GM21825 (cell line): ENCODE data around the gene PBOV1.

Source experiments
- ATAC-seq: cut with Tn5 transposase; IDR thresholded peaks from one replicate; pipeline ENCODE4 v1.9.1; 2021; ENCODE audit warnings: mild to moderate bottlenecking, moderate library complexity; ENCODE audit not compliant: unreplicated experiment

PBOV1 gene

DNA sequence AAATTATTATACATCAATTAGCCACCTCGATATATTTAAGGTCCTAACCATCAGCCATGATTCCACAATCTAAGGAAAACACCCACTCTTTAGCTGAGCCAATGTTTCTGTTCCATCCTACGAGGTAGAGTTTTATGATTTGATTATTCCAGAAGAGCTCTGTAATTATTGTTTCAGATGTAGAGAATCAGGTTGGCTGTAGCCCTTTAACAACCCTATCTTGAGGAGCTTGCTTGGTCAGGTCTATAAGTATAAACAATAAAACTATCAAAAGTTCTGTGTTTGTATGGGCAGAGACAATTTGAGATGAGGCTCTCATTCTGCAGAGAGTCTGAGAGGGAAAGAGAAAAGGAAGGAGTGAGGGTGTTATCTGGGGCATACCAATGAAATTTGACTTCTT, at the start of gene PBOV1:
TSS of gene PBOV1 (minus strand) at position 43 of the 400 bp plus-strand sequence. CDS start 96 bp downstream, outside the sequence.
- ATAC-seq, result no peak

DNA sequence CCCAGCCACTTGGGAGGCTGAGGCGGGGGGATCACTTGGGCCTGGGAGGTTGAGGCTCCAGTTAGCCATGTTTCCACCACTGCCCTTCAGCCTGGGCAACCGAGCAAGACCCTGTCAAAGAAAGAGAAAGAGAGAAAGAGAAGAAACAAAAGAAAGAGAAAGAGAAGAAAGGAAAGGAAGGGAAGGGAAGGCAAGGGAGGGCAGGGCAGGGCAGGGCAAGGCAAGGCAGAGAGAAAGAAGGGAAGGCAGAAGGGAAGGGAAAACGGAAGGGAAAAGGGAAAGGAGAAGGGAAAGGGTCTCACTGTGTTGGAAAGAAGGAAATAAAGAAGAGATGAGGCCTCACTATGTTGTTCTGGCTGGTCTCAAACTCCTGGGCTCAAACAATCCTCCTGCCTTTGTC, 47.8 kb upstream of the PBOV1 start:
- no peak for ATAC-seq

DNA sequence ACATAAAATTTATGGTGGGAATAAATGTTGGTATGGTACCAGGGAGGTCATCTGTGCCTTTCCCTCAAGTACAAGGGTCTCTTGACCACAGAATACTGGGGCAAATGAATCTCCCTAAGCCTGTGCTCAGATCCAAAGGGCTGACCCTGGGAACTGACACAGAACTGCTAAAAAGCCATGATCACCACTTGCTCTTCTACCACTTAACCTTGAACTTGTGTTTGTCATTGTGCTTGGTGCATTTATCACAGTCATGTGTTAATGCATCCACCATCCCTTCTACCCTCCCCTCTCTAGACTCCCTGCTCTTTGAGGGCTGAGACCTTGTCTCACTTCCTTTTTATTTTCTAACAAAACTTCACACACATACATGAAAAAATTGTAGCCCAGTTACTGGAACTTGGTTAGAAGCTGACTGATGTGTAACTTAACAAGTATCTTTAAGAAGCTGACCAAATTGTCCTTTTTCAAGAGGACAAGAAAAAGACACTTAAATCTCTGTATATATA, 46.1 kb upstream of the PBOV1 start:
- ATAC-seq, result no peak

DNA sequence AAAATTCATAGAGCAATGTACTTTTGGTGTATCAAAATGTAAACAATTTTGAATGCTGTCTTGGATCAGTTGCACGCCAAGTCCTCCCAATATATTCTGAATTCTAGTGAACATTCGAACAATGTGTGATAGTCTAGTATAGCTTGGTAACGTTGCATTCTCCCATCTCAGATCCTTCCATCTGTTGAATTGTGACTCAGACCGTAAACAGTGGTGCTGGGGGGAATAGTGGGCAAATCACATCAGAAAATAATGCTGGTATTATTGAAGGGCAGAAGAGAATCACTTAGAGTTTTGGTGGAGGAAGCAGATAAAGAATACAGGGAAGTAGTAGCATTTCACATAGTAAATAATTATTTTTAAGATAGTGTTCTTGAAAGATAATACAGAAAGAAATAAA, 45.7 kb upstream of the PBOV1 start:
- ATAC-seq, result no peak

DNA sequence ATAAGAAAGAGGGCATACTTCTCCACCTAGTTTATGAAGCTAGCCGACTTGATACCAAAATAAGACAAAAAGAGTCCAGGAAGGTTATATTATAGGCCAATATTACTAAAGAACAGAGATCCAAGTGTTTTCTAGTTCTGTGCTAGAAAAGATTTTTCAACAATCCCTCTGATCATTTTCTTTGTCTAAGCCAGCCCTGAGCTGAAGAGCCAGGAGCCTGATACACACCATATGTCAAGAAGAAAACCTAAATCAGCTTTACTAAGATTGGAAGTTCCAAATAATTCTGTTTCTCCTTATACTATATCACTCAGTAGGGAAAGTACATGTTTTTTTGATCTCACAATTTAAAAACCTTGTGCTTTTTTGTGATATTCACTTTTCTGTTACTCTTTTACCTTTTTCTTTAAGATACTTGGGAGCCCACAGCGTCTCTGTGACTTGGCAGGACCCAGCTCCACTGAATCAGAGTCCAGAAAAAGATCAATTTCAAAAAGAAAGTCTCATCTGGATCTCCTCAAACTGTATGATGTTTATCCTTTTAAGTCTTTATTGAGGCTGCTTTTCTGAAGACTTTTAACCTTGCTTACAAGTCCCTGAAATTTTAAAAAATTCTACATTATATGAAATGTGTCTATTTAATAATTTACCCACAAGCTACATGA, 43.0 kb upstream of the PBOV1 start:
- no peak for ATAC-seq

DNA sequence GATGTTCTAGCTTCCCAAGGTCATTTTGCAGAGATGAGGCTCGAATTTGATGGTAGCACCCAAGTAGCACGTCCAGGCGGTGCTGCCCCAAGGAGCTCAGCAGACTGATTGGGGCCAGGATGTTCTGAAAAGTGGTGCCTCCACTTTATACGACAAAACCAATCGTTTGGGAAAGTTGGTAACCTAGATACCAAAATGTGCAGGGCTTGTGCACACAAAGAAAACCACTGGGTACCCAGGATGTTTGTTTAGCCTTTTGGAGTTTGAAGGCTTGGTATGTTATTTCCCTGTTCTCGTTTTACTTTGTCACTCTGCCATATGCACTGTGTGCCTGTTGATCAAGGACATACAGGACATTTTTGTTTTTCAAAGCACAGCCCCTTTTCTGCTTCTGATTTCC, 40.7 kb upstream of the PBOV1 start:
- no peak for ATAC-seq

DNA sequence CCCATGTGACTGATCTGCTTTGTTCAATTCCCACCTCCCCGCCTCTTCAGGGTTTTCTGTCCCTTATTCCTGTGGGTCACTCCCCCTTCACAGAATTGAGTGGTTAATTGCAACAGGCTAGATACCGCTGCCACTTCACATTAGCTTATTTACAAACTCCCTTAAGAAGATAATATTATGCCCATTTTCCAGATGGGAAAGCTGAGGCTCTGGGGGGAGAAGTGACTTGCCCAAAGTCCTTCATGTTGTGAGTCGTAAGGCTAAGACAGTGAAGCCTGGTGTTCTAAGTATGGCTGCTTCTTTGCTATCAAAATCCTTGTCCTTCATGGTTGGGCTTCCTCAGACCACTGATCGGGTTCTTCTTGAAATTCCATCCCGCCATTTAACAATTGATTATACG, 39.9 kb upstream of the PBOV1 start:
- no peak for ATAC-seq

DNA sequence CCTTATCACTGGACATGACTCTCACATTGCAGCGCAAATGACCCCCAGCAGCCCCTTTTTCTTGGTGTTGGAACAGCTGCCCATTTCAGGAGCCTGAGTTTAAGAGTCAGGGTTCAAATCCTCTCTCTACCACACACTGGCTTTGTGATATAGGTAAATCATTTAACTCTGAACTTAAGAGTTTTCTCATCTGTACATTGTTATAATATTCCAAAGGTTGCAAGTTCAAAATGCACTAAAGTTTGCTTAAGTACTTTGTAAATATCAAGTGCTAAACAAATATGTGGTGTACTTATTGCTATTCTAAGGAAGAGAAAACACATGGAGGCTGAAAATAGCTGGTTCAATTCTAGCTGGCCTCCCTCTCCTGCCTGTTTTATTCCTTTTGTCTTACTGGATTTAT, 39.3 kb upstream of the PBOV1 start:
- ATAC-seq, result no peak

DNA sequence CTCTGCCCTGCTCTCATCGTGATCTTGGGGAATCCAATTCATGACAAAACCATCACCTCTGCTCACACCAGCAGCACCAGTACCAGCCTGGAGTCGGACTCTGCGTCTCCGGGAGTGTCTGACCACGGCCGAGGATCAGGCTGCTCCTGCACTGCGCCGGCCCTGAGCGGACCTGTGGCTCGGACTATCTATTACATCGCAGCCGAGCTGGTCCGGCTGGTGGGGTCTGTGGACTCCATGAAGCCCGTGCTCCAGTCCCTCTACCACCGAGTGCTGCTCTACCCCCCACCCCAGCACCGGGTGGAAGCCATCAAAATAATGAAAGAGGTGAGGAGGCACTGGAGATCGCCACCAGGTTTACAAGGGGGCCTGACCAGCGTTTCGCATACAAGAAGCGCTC, 37.2 kb upstream of the PBOV1 start:
- ATAC-seq, result no peak

DNA sequence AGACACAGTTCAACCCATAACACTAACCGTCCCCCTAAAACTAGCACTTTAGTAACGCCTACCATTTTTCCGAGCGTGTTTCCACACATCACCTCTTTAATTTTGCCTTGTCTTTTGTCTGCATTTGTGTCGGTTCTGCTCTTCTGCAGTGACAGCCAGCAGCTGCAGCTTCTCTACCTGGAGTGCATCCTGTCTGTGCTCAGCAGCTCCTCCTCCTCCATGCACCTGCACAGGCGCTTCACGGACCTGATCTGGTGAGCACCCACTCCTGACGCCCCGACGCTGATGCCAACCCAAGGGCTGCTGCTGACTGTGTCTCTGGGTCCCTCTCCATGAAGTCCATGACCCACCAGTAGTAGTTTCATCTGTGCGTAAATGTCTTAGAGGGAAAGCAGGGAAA, 35.4 kb upstream of the PBOV1 start:
- no peak for ATAC-seq

DNA sequence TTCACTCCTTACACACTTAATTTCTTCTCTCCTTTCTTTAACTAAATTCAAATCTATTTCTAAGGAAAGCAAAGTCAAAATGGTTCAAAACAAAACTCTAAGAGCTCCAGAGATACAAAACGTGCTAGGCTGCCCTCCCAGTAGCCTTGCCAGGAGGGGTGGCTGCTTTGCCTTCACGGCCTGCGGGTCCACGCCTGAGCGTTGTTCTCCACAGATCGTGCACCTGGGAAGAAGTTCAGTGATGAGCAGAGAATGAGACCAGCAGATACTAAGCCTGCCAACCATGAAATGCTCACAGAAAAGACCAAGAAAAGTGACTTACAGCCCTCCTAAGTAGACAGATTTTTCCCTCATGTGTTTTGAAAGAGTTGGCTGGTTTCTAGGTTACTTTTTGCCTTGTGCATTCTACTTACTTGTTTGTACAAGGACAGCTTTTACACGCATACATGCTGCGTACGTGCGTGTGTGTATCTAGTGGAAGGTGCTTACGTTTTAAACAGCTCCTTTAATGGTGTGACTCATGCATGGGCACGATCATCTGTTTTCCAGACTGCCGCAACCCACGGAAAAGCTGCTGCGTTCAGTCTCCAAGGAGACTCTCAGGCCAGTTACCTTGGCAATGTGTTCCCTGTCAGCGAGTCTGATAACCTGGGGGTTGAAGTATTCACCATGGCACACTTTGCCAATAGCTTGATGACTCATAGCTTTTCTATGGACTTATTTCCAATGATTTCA, 32.4 kb upstream of the PBOV1 start:
- no peak for ATAC-seq

DNA sequence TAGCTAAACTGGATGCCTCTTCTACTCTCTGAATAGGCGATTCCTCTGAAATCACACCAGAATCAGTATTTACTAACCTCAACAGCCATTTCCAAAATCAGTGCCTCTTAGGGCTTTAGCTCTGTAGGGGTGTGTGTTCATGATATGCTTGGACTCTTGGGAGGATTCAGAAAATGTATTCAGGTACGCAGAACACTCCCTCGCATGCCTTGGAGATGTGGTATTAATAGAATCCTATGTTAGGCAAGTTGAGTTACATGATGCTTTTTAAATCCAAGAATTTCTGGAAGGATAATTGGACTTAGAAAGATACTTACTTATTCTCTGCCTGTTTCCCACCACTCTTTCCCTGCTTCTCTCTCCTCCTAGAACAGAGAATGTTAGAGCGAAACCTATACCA, 31.8 kb upstream of the PBOV1 start:
- no peak for ATAC-seq

DNA sequence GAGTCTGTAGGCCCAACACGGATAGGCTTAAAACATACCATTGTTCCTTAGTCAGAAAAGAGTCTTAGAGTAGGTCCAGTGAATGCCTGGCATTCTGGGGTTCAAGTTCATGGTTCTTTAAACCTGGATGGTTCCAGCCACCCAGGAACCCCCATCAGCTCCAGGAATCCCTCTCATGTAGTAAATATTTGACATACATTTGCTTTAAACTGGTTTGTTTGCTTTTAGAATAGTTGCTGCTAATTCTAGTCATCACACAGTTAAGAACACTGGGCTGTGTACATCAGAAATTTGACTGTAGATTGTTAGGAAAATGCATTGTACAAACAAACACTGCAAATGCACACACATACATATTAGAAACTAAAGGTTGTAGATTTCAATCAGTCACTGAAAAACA, 30.6 kb upstream of the PBOV1 start:
- no peak for ATAC-seq

DNA sequence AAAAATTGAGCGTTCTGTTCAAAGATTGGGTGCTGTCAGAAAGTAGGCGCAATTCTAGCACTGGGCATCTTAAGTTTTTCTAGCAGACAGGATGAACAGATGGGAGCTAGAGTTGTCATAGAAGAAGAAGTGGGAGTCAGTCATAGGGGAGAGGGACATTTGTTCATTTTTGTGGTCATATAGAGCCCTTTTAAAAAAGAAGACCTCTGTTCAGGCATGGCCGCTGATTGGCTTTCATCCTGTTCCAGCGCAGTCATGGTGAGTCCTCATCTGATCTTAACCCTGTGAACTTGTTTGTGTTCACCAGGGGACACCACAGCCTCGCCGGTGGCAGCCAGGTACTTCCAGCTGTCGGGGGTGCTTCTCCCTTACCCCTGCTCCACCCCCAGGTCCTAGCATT, 29.7 kb upstream of the PBOV1 start:
- no peak for ATAC-seq

DNA sequence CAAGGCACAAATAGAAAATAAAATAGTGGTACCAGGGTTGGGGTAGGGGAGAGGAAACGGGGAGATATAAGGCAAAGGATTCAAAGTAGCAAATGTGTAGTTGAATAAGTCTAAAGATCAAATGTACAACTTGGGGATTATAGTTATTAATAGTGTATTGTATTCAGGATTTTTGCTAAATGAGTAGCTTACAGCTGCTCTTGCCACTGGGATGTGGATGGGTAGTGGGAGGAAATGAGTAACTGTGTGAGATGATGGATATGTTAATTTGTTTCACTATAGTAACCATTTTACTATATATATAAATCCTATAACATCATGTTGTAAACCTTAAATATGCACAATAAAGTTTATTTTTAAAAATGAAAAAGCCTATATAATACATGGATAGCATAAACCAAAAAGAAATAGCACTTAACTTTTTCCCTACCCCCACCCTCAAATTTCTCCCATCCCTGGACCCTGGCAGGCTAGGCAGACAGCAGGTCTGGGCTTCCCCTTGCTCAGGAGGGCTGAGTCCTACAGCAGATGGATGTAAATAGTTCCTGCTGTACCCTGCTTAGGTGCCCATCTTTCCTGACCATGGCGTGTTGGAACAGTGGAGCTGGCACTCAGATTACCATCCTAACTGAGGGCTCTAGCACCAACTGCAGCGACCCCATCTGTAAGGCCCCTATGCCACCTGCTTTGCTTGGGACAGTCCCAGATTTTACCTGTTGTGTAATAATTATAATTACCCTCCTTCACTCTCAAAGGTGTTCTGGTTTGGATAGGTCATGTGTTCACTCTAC, 28.6 kb upstream of the PBOV1 start:
- no peak for ATAC-seq

DNA sequence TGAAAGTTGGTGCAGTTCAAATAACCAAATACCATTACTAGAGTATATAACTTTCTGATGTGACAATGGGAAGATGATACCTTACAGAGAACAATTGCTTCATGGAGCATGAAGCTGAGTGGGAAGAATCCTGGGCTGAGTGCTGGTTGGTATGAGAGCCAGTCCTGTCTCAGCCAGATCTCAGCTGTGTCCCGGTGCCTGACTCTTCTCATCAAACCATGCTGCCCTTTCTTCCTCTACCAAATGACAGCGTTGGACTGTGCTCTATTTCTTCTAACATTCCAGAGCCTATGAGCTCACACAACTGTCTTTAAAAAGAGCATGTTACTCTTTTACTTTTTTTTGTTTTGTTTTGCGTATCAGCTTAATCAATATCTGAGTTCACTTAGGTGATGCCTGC, 27.5 kb upstream of the PBOV1 start:
- ATAC-seq, result no peak

DNA sequence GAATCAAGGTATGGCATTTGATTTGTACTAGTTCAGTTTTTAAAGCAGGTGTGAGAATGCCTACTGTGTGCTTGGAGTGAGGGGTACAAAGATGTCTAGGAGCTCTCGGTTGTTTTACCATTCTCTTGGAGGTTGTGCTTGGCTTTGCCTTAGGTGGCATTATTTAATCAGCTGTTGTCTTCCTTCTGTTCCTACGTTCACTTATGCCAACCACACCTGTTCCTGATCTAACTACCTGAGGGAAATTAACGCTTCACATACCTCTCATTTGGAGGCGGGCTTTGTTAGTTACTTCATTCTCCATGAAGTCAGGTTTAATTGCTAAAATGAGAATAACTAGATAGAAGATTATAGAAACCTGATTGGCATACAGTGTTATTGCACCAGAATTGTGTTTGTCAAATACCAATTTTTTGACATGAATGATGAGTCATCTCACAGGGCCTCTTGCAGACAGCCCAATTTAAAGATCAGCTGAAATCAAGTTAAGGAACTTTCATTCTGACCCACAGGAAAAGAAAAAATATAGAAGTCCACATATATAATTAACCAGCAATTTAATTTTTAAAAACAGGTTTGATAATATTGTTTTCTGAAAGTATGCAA, 24.8 kb upstream of the PBOV1 start:
- ATAC-seq, result no peak

DNA sequence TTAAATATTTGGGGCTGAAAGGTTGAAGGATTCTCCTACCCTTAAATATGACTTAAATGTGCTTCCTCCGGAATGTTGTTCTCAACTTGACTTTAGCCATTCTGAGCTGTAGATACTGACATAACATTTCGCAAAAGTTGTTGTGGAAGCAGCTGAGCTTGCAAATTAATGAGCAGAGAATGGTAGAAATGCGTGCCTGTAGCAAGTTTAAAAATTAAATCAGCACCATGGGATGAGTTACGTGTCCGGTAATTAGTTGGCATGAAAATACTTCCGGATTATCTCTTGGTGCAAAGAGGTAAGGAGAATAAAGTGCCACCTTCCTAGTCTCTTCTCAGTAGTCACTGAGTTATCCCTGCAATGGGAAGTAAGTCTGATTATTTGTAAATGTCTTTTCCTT, 23.6 kb upstream of the PBOV1 start:
- no peak for ATAC-seq

DNA sequence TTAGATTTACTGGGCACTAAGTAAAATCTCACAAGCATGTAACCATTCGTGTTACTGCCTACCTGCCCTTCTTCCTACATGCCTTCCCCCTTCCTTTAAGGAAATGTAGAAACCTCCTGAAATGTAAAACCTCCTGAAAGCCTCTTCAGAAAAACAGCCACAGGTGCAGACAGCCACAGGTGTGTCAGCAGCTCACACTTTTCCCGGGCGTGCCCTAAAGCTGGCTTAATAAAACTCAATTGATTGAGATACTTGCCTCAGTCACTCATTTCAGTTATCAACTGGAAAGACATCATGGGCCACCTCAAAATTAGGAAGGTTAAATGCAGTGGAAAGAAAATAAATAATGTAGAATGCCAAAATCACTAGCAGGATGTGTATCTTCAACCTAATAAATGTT, 23.1 kb upstream of the PBOV1 start:
- ATAC-seq, result no peak

DNA sequence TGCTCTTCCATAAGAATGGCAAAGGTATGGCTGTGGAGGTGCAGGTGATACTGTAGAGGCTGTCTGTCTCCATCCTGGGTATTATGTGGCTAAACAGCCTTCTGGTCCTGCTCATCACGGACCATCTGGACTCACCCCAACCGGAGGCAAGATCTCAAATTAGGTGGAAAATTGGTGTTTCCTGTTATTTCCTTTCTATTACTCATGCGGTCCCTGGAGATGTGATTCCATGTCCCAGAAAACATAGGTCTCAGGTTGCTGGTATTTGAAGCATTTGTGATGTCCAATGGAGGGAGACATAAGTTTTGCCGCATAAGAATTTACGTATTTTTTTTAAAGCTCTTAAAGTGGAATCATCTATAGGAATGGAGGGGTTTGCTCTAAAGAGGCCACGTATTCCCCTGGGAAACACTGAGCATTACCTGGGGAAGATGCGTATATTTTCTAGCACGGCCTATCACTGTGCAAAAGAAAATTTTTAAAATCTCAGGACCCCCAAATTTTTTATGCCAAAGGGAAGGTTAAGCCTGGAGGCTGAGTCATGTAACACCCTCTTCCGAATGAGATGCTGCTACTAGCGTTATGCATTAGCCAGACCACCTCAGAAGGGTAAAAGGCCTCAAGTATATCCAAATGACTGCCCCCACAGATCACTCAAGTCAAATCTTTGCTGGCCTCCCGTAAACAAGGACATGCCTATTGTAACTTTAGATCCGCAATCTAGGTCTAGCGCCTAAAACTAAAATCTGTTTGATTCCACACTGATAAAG, 22.4 kb upstream of the PBOV1 start:
- ATAC-seq, result no peak

DNA sequence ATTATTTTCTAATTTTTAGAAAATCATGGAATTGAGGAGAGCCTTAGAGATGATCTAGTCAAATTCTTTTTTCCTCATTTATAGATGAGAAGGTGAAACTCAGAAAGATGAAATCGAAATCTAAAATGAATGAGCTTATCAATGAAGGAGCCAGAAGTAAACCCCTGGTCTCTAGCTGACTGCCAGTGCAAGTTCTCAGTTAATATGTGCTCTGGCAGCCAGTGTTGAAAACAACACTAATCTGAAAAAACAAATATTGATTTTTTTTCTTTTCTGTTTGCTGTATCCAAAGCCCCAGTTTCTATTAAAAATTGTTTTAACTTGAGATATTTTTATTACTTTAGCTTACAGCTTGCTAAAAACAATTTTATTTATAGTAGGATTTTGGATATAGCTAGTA, 21.5 kb upstream of the PBOV1 start:
- no peak for ATAC-seq
